ENCODE results near the gene ARHGAP33.
A peak's percentile ranks its signal among the peaks of the same experiment; 100 is the strongest.
"Not testable (repeated sequence)": the region's sequence is repeated elsewhere in the genome, so short reads cannot be mapped to it uniquely, and the experiment has no call there.

Gene ARHGAP33

GRCh38 chr19:35756377-35757230, 18.8 kb upstream of the ARHGAP33 start, which contains the start of gene HSPB6:
Gene HSPB6, minus strand, starts transcription at chr19:35757029. Its CDS starts 21 bp downstream, at chr19:35757008.
- DNase-seq (ENCODE audit: low spot score) = peak; percentile 75

DNA sequence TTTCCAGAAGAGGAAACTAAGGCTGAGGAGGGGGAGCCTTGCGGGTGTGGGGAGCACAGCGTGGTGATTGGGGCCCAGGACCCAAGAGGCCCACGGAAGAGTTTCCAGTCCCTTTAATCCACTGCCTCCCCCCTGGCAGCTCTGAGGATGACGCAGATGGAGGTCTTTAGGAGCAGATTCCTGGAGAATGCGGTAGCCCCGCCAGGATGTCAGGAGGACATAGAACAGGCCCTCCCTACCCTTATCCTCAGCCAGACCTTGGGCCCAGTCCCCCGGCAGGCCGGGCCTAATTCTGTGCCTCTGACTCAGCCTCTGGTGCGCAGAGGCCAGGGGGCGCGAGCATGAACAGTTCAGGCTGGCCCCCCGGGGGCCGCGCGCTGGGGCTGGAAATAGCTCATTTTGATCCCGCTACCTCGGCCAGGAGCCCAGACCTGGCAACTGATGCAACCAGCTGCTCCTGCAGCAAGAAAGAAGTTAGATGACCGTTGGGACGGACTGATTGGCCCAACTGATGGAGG, 18.1 kb upstream of the ARHGAP33 start:
- DNase-seq (ENCODE audit: low spot score) = peak; percentile 91

DNA sequence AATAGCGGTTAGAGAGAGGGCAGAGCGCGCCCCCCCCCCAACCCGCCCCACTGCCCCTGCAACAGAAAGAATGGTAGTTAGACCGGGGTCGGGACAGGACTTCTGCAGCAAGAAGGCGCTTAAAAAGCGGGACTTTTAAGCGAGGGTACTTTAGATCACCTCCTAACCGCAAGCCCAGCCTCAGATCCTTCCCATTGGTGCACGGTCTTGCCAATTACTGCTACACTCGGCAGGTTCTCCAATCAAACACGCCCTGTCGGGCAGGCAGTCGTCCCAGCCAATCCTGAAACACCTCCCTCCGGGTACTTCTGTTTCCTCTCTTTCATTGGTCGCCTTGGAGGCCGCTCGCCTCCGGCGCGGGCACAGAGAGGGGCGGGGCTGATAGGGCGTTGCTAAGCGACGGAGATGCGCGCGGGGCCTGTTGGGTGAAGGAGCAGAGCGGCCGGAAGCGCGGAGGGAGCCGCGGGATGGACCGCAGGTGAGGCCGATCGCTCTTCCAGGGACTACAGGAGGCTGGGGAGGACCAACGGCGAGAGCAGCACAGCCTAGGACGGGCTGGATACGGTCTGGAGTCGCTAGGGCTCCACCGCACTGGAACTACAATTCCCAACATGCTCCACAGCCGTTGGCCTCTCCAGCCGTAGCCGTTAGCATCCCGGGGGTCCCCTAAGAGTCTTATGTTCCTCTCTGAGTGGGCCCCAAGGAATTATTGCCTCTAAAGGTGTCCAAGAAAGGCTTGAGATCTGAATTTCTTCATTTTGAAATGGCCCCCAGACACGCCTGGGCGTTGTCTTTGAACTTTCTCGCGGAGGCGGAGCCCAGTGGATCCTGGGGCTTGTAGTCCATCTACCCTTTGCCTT, 17.4 kb upstream of the ARHGAP33 start, which contains the start of gene PROSER3:
PROSER3 (plus strand) TSS at position 428 of the 860 bp plus-strand sequence; CDS start at position 468, 40 bp downstream.
- peak; percentile 99 for DNase-seq (ENCODE audit: low spot score)

DNA sequence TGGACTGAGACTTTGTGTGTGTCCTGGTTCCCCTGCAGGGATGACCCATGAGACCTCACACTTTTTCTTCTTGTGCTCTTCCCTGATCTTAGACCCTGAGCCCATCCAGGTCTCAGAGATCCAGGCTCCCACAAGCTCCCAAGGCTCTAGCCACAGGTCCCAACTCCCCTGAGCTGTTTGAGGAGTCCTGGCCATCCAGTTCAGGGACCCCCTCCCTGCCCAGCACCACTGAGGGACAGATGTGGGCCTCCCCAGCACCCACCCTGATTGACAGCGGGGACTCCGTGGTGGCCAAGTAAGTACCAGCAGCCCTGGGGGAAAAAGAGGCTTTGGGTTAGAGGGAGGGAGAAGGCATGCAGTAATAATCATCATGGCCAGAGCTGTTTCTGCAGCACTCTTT, 15.7 kb upstream of the ARHGAP33 start:
- no peak for DNase-seq (ENCODE audit: low spot score)

DNA sequence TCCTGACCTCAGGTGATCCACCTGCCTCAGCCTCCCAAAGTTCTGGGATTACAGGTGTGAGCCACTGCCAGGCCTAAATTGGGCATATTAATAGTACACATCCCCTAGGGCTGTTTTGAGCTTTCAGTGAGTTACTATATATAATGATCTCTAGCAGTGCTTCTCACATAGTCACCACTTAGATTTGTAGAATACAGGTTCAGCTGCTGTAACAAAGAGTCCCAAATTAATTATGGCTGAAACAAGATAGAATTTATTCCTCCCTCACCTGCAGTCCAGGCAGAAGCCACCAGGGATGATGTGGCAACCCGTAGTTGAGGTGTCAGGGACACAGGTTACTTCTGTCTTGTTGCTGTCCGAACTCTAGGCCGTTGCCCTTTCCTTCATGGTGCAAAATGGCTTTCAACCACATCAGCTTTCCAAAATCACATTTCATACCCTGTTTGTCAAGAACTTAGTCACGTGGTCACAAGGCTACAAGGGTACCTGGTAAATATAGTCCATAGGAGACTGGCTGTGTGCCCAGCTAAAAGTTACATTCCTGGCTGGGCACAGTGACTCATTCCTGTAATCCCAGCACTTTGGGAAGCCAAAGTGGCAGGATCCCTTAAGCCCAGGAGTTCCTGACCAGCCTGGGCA, 14.5 kb upstream of the ARHGAP33 start:
- DNase-seq (ENCODE audit: low spot score) = no peak

GRCh38 chr19:35764432-35765315, 10.7 kb upstream of the ARHGAP33 start:
- DNase-seq (ENCODE audit: low spot score) = no peak

DNA sequence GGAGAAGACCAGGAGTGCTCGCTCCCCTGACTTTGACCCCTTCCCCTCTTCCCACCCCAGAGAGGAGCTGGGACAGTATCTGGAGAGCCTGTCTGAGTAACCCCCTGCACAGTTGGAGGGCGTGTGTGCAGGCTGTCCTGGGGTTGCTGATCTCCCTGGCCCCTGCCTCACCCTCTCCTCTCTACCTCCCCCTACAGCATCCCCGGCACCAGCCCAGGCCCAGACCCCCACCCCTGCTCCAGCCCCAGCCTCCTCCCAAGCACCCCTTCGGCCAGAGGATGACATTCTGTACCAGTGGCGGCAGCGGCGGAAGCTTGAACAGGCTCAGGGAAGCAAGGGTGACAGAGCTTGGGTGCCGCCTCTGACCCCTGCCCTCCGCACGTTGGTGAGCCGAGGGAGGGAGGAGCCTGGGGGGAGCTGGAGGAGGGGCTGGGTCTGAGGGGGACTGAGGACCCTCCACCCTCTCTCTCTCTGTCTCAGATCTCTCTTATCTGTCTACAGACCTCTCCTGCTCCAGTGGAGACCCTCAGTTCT, 8.7 kb upstream of the ARHGAP33 start:
- DNase-seq (ENCODE audit: low spot score) = no peak

DNA sequence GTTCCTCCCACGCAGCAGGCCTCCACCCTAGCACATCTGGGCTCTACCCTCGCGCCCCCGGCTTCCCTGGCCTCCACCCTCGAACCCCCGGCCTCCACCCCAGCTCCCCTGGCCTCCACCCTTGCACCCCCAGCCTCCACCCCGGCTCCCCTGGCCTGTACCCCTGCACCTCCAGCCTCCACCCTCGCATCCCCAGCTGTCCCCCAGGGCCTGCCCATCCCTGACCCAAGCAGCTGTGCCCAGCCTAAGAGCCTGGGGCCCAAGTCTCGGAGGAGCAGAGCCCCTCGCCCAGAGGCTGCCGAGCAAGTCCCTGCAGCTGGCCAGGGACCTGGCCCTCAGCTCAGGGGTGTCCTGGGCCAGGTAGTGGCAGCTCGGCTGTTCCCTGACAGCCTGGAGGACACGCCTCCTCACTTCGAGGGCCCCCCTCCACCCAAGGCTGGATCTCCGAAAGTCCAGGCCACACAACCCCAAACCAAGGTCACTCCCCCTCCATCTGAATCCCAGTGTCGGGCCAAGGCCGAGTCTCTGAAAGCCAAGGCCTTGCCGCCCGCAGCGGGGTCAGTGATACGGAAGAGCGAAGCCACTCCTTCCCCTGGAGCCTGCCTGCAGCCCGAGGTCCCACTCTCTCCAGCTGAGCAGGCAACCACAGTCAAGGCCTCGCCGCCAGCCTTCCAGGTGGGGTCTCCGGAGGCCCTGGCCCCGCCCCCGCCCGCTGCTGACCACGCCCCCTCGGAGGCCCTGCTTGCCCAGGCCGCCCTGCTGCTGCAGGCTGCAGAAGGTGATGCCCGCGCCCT, 7.9 kb upstream of the ARHGAP33 start:
- no peak for DNase-seq (ENCODE audit: low spot score)

DNA sequence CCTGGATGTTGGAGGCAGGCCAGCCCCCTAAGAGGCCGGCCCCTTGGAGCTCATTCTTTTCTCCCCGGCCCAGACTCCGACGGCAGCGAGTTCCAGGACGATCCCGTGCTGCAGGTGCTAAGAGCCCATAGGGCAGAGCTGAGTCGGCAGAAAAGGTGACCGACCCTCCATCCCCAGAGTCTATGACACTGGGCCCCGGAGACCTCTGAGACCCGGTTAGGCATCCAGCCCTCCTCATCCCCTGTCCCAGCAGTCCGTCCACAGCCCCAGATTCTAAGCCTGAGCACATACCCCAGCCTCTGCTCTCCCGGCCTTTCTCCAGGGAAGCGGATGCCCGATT, 7.3 kb upstream of the ARHGAP33 start:
- DNase-seq (ENCODE audit: low spot score) = no peak

DNA sequence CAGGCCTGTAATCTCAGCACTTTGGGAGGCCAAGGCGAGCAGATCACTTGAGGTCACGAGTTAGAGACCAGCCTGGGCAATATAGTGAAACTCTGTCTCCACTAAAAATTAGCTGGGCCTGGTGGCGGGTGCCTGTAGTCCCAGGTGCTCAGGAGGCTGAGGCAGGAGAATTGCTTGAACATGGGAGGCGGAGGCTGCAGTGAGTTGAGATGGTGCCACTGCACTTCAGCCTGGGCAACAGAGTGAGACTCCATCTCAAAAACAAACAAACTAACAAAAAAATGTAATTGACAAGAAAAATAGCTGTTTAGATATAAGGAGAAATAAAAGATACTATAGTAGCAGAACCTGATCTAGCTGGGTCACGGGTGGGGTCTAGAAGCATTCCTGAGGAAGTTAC, 3.0 kb upstream of the ARHGAP33 start:
- DNase-seq (ENCODE audit: low spot score) = not testable (repeated sequence)

DNA sequence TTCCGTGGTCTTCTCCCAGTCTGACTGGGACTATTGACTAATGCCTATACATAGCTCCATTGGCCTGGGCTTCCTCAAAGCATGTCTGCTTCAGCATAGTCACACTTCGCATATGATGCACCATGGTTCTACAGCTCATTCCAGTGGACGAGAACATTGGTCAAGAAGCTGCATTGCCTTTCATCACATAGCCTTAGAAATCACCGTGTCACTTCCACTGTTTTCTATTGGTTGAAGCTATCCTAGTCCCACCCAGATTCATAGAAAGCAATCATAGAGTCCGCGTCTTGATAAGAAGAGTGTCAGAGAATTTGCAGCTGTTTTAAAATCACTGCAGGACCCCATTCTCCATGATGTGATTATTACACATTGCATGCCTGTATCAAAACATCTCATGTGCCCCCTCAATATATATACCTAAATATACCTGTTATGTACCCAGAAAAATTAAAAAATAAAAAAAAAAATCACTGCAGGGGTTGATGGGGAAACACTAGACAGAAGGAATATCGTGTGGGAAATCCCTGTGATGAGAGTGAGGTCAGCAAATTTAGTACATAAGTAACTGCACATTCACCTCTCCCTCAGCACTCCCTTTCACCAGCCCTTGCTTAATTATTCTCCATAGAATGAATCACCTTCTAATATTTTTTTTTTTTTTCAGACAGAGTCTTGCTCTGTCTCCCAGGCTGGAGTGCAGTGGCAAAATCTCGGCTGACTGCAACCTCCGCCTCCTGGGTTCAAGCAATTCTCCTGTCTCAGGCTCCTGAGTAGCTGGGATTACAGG, 2.2 kb upstream of the ARHGAP33 start:
- peak; percentile 54 for DNase-seq (ENCODE audit: low spot score)

DNA sequence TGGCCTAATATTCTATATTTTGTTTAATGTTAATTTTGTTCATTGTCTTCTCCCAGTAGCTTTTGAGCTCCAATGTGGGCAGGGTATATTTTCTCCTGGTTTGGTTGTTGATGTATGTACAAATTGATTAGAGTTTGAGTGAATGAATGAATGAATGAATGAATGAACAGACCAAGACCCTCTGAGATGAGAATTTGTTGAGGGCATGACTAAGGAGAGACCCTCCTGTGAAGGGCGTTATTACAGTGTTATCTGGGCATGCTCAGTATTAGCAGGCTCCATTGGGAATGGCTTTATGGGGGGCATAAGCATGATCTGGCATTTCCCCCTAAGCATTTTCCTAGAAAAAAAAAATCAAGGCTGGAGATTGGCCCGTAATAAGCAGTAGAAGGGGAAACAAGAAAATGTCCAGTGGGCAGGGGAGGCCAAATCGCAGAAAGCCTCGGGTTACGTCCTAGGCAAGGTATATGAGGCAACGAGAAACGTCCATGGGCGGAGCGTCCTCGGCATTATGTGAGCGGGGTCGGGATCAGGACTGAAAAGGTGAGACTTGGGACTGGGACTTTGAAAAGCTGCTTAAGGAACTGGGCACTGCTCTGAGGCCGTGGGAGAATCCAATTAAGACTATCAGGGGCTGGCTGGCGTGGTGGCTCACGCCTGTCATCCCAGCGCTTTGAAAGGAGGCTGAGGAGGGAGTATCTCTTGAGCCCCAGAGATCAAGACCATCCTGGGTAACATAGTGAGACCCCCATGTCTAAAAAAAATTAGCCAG, 904 bp upstream of the ARHGAP33 start:
- DNase-seq (ENCODE audit: low spot score) = no peak

DNA sequence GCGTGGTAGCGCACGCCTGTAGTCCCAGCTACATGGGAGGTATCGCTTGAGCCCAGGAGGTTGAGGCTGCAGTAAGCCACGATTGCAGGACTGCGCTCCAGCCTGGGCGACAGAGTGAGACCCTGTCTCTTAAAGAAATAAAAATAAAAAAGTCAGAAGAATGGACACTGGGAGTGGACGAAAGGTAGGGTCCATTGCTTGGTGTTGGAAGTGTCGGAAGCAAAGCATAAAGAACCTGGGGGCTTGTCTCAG, 392 bp upstream of the ARHGAP33 start:
- no peak for DNase-seq (ENCODE audit: low spot score)

DNA sequence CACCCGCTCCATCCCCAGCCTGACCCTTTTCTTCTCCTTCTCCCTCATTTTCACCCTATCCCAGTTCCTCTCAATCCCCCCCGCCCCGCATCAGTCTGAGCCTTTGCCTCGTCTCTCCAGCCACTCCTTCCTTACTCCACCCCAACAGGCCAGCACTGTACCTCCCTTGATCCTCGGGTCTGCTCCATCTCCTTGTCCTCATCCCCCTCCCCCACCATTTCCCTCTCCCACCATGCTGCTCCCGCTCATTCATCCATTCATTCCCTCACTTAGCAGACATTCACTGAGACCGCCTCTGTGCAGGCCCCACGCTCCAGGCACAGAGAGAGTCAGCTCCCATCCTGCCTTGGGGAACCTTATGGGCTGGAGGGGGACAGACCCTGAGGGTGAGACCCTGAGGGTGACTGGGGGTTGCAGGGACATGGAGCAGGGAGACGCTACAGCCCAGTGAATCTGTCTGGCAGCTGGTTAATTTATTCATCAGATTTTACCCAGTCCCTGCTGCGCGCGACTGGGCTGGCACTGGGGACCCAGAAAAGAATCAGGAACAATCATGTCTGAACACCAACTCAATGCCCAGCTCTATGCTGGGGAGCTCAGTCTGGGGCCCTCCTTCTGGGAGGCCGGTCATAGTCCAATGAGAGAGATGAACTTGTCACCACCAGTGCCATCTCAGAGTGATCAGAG, 881 bp downstream of the ARHGAP33 start:
- DNase-seq (ENCODE audit: low spot score) = no peak

DNA sequence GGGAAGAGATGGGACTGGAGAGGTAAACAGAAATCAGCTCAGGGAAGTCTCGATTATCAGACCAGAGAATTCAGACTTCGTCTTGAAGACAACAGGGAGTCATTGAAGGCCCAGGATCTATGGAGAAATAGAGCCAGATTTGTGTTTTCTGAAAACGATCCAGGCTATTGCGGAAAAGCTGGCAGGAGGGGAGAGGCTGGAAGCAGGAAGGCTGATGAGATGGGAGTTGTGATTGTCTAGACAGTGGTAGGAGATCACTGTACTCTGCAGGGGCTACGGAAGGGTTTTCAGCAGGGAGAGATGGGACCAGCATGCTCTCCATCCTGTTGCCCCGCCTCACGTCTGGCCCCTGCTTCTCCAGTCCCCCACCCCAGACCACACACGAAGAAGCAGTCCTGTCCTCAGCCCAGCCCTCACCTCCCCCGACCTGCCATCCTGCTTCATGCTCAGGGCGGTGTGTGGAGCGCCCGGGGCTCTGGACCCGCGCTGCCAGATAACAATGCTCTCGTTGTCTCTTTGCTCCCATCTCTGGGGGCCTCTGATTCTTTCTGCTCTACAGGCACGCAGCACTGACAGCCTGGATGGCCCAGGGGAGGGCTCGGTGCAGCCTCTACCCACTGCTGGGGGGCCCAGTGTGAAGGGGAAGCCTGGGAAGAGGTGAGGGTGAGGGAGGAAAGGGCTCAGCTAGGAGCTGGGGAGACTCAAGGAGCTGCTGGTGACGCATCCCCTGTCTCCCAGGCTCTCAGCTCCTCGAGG, 1.9 kb downstream of the ARHGAP33 start:
- DNase-seq (ENCODE audit: low spot score) = no peak

DNA sequence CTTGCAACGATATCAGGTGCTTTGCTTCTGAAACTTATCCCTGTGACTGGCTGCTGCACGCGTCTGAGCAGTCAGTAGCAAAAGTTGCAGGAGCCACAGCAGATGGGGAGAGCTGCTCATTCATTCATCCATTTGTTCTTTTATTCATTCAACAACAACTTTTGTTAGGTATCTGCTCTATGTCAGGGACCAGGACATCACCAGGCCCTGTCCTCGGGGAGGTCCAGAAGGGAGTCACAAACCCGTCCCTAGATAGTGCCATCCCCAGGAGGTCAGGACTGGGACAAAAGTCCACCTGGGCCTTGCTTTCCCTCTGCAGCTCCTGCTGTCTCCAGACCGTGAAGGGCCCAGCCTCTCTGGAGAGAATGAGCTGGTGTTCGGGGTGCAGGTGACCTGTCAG, 2.6 kb downstream of the ARHGAP33 start:
- no peak for DNase-seq (ENCODE audit: low spot score)

DNA sequence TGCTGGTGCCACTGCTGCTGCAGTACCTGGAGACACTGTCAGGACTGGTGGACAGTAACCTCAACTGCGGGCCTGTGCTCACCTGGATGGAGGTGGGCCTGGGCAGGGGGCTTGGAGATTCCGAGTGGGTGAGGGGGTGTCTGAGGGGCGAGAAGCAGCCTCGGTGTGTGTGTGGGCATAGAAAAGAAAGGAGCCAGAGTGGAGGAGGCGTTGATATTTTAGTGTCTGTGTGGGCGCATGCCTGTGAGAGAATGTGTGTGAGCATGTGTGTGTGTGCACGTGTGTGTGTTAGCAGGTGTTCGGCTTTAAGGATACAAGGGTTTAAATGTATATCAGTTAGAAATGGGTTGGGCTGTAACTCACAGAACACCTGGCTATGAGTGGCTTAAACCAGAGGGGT, 3.7 kb downstream of the ARHGAP33 start:
- no peak for DNase-seq (ENCODE audit: low spot score)

DNA sequence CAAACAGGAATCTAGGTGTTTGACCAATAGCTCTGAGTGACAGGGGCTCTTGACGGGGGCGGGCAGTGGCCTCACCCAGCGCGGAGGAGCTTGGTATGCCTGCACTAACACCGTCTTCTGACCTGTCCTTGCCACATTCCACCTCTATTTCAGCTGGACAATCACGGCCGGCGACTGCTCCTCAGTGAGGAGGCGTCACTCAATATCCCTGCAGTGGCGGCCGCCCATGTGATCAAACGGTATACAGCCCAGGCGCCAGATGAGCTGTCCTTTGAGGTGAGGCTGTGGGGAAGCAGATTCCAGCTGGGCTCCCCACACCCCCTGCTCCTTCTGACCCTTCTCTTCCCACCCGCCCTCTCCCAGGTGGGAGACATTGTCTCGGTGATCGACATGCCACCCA, 4.7 kb downstream of the ARHGAP33 start:
- no peak for DNase-seq (ENCODE audit: low spot score)

Data from hepatic stellate cell (primary cell).